Umbilical cord (tissue), 2 donors: Measurements from ENCODE around the gene ASXL1. TPM values are rescaled to one million over a fixed set of nuclear protein-coding genes. Genes with fewer than 3 reads are reported as not detected.
A peak's percentile ranks its signal among the peaks of the same experiment; 100 is the strongest.
"Not testable (repeated sequence)": the region's sequence is repeated elsewhere in the genome, so short reads cannot be mapped to it uniquely, and the experiment has no call there.

ENCODE experiments used
- DNase-seq: peaks from one replicate; pipeline ENCODE4 v3.0.0-alpha.2; 2015; ENCODE audit warnings: low spot score
- total RNA-seq: library from RNA; depleted of rRNA; stranded (reverse); fragments of >200 nt; gene quantifications from one replicate; pipeline ENCODE4 v1.2.3, GENCODE V29; 2014; ENCODE audit warnings: low replicate concordance; ENCODE audit not compliant: insufficient read depth

The ASXL1 gene
- total RNA-seq, 1 donor from 2014 or later: 134 TPM

- DNase-seq: no peak
These were observed 21.2 kb upstream of the ASXL1 start for GRCh38 chr20:32336918-32337347.

GRCh38 chr20:32337937-32338661, 20.0 kb upstream of the ASXL1 start:
- no peak for DNase-seq

- DNase-seq: no peak
These were observed 19.5 kb upstream of the ASXL1 start for GRCh38 chr20:32338665-32339064.

- no peak for DNase-seq
These were observed 19.0 kb upstream of the ASXL1 start for GRCh38 chr20:32339116-32339515.

- DNase-seq: not testable (repeated sequence)
These were observed 17.1 kb upstream of the ASXL1 start for GRCh38 chr20:32341053-32341452.

GRCh38 chr20:32343439-32343838, 14.7 kb upstream of the ASXL1 start:
- DNase-seq: no peak

- no peak for DNase-seq
These were observed 13.2 kb upstream of the ASXL1 start for GRCh38 chr20:32344835-32345506.

- DNase-seq: no peak
These were observed 9.9 kb upstream of the ASXL1 start for GRCh38 chr20:32348207-32348606.

GRCh38 chr20:32350421-32350820, 7.7 kb upstream of the ASXL1 start:
- no peak for DNase-seq

- DNase-seq: no peak
These were observed 5.9 kb upstream of the ASXL1 start for GRCh38 chr20:32352121-32352720.

GRCh38 chr20:32353848-32354496, 4.2 kb upstream of the ASXL1 start:
- DNase-seq: no peak

- no peak for DNase-seq
These were observed 3.3 kb upstream of the ASXL1 start for GRCh38 chr20:32354592-32355416.

GRCh38 chr20:32355417-32355841, 2.7 kb upstream of the ASXL1 start:
- DNase-seq: no peak

- not testable (repeated sequence) for DNase-seq
These were observed 2.1 kb upstream of the ASXL1 start for GRCh38 chr20:32355907-32356621.

GRCh38 chr20:32356622-32357374, 1.3 kb upstream of the ASXL1 start:
- peak; percentile 30 for DNase-seq

GRCh38 chr20:32357375-32357868, 709 bp upstream of the ASXL1 start:
- no peak for DNase-seq

- DNase-seq: no peak
These were observed 426 bp downstream of the ASXL1 start for GRCh38 chr20:32358632-32358882.

GRCh38 chr20:32358883-32359632, 927 bp downstream of the ASXL1 start:
- DNase-seq: peak; percentile 78

- peak; percentile 41 for DNase-seq
These were observed 1.7 kb downstream of the ASXL1 start for GRCh38 chr20:32359633-32360332.
